ENCODE measurements around the gene UGT1A7.

The UGT1A7 gene

GRCh38 chr2:233761040-233761769, 79.5 kb downstream of the UGT1A7 start:
- TF ChIP-seq, protein P1, sequence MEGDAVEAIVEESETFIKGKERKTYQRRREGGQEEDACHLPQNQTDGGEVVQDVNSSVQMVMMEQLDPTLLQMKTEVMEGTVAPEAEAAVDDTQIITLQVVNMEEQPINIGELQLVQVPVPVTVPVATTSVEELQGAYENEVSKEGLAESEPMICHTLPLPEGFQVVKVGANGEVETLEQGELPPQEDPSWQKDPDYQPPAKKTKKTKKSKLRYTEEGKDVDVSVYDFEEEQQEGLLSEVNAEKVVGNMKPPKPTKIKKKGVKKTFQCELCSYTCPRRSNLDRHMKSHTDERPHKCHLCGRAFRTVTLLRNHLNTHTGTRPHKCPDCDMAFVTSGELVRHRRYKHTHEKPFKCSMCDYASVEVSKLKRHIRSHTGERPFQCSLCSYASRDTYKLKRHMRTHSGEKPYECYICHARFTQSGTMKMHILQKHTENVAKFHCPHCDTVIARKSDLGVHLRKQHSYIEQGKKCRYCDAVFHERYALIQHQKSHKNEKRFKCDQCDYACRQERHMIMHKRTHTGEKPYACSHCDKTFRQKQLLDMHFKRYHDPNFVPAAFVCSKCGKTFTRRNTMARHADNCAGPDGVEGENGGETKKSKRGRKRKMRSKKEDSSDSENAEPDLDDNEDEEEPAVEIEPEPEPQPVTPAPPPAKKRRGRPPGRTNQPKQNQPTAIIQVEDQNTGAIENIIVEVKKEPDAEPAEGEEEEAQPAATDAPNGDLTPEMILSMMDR (IDR thresholded peaks at IDR 0.05): no peak
- no peak overlapping the region for H3K4me3 ChIP-seq (ENCODE audit: low read depth in 1 of 2, low read length in 1 of 2)
- peaks cover 13% of the 10 kb centered on the region for H3K27me3 ChIP-seq
- H3K9me3 ChIP-seq: no peaks in the 10 kb centered on the region
- no peak overlapping the region for H3K27ac ChIP-seq
- no peaks in the 10 kb centered on the region for H3K4me1 ChIP-seq (ENCODE audit: control insufficient read depth in 1 of 2, insufficient read depth in 1 of 2, low read depth in 1 of 2, low read length in 1 of 2)
- H3K36me3 ChIP-seq: no peaks in the 10 kb centered on the region

- TF ChIP-seq, protein P1 (IDR thresholded peaks at IDR 0.05): no peak
- Histone ChIP-seq H3K27me3 (peaks cover 13% of the 10 kb centered on the region), H3K27ac (no peak overlapping the region), H3K9me3 (no peaks in the 10 kb centered on the region), H3K36me3 (no peaks in the 10 kb centered on the region), H3K4me1 (ENCODE audit: control insufficient read depth in 1 of 2, insufficient read depth in 1 of 2, low read depth in 1 of 2, low read length in 1 of 2) (no peaks in the 10 kb centered on the region), H3K4me3 (ENCODE audit: low read depth in 1 of 2, low read length in 1 of 2) (no peak overlapping the region)
Measured at GRCh38 chr2:233764264-233764663, 82.6 kb downstream of the UGT1A7 start.

DNA sequence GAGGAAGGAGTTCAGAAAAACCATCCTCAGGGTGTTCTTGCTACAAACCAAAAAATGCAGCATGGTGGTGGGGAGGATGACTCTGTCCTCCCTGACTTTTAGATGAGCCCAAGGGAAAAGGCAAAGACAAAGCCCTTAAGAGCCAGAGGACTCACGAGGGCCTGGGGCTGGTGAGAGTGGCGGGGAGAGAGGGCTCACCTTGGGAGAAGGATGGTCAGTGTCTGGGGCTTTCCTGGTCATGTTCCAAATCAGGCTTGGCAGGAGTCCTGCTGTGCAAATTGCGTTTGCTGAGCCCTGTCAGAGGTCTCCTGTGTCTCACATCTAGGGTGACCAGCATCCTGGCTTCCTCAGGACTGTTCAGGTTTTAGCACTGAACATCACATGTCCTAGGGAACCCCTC, 83.1 kb downstream of the UGT1A7 start:
- Histone ChIP-seq H3K9me3 (no peaks in the 10 kb centered on the region), H3K27me3 (peaks cover 13% of the 10 kb centered on the region), H3K4me1 (ENCODE audit: control insufficient read depth in 1 of 2, insufficient read depth in 1 of 2, low read depth in 1 of 2, low read length in 1 of 2) (no peaks in the 10 kb centered on the region), H3K36me3 (no peaks in the 10 kb centered on the region), H3K4me3 (ENCODE audit: low read depth in 1 of 2, low read length in 1 of 2) (no peak overlapping the region), H3K27ac (no peak overlapping the region)
- TF ChIP-seq, protein P1 (IDR thresholded peaks at IDR 0.05): no peak

GRCh38 chr2:233766416-233766815, 84.7 kb downstream of the UGT1A7 start:
- Histone ChIP-seq H3K4me1 (ENCODE audit: control insufficient read depth in 1 of 2, insufficient read depth in 1 of 2, low read depth in 1 of 2, low read length in 1 of 2) (no peaks in the 10 kb centered on the region), H3K27ac (no peak overlapping the region), H3K27me3 (peaks cover 13% of the 10 kb centered on the region)

DNA sequence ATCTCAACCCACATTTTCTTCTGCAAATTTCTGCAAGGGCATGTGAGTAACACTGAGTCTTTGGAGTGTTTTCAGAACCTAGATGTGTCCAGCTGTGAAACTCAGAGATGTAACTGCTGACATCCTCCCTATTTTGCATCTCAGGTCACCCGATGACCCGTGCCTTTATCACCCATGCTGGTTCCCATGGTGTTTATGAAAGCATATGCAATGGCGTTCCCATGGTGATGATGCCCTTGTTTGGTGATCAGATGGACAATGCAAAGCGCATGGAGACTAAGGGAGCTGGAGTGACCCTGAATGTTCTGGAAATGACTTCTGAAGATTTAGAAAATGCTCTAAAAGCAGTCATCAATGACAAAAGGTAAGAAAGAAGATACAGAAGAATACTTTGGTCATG, 86.4 kb downstream of the UGT1A7 start:
- no peak overlapping the region for H3K4me3 ChIP-seq (ENCODE audit: low read depth in 1 of 2, low read length in 1 of 2)
- no peaks in the 10 kb centered on the region for H3K36me3 ChIP-seq
- TF ChIP-seq, protein P1 (IDR thresholded peaks at IDR 0.05): no peak
- H3K27ac ChIP-seq: no peak overlapping the region
- no peaks in the 10 kb centered on the region for H3K9me3 ChIP-seq
- H3K4me1 ChIP-seq (ENCODE audit: control insufficient read depth in 1 of 2, insufficient read depth in 1 of 2, low read depth in 1 of 2, low read length in 1 of 2): no peaks in the 10 kb centered on the region
- peaks cover 13% of the 10 kb centered on the region for H3K27me3 ChIP-seq

More at GRCh38 chr2:233766416-233766815, 84.7 kb downstream of the UGT1A7 start:
- TF ChIP-seq, protein P1 (IDR thresholded peaks at IDR 0.05): no peak
- H3K36me3 ChIP-seq: no peaks in the 10 kb centered on the region
- H3K9me3 ChIP-seq: no peaks in the 10 kb centered on the region
- no peak overlapping the region for H3K4me3 ChIP-seq (ENCODE audit: low read depth in 1 of 2, low read length in 1 of 2)
